PC-3 (cell line): ENCODE data around the gene SIVA1.

Experiments used
- CTCF ChIP-seq: fragments of 300-600 bp; sonication (generic); conservative IDR thresholded peaks from 2 replicates; pipeline ENCODE4 v1.5.1; 2017; ENCODE audit warnings: antibody characterized with exemption, low read depth, mild to moderate bottlenecking, low read length
- EZH2 ChIP-seq: fragments of 300-600 bp; sonication (generic); IDR thresholded peaks from one replicate; pipeline ENCODE4 v1.6.1; 2017; ENCODE audit warnings: antibody characterized with exemption, mild to moderate bottlenecking, low read length; ENCODE audit not compliant: unreplicated experiment

DNA sequence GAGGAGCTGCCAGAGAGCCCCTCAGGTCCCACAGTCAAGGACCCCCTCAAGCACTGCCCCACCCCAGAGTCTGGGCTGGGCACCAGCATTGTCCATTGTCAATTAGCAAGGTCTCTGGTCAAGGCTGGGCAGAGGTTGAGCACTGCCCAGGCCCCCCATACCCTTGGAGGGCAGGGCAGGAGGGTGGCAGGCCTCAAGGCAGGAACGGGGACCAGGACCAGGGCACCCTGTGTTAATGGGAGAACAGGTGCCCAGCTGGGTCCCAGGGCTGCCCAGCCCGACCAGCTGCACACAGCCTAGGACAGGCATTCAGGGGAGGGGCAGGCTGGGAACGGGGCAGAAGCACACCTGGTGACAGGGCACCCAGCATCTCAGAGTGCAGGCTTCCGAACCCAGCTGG is 18.4 kb downstream of the SIVA1 start:
- no peak for TF ChIP-seq EZH2
- no peak for TF ChIP-seq CTCF
